PFSK-1 (cell line): ENCODE measurements around the gene LITAF.

Experiments used
- FOXP2 ChIP-seq: optimal IDR thresholded peaks from 2 replicates; pipeline ENCODE3; 2011; ENCODE audit warnings: borderline replicate concordance, control low read depth, inconsistent platforms; ENCODE audit not compliant: insufficient read depth; ENCODE audit errors: extremely low read length, extremely low read depth
- REST ChIP-seq, 2 experiments: IDR thresholded peaks; 2 replicates each; pipeline versions ENCODE4 v1.6.1 to v1.8.0; 2011 to 2012; ENCODE audit warnings: low read depth in 2 of 2, low read length in 2 of 2, control low read depth in 1 of 2, inconsistent platforms in 1 of 2, mild to moderate bottlenecking in 1 of 2, moderate library complexity in 1 of 2; ENCODE audit not compliant: insufficient read depth in 1 of 2

- no peak for TF ChIP-seq FOXP2
- TF ChIP-seq REST (IDR thresholded peaks at IDR 0.05; ENCODE audit: insufficient read depth in 1 of 2, low read depth in 2 of 2, low read length in 2 of 2): no peak
Measured at GRCh38 chr16:11499295-11500089, 87.2 kb downstream of the LITAF start.
